HCT116 (cell line): ENCODE results near the gene PAQR4. TPM values are rescaled to one million over a fixed set of nuclear protein-coding genes. Genes with fewer than 3 reads are reported as not detected.

Experiments
- ATAC-seq: fragments of 200-7000 bp; cut with Tn5 transposase; 2 replicates; pipeline ENCODE4 v1.9.1; 2020; ENCODE audit warnings: mild to moderate bottlenecking, moderate library complexity
- BruUV-seq: library from RNA; stranded (reverse); fragments of 400-500 nt; replicated peaks from 2 replicates; lab custom pipeline; 2021; lab: Mats Ljungman, UMichigan
- CTCF ChIA-PET: fragments of 300-600 bp; sonication (Branson Sonifier 250); formaldehyde crosslinking; loops from one replicate; lab custom pipeline; 2021; ENCODE audit warnings: antibody characterized with exemption; lab: Charles Lee
- POLR2A ChIA-PET: fragments of 300-600, 350-600 bp; sonication (Branson Sonifier 250); formaldehyde crosslinking; loops from one replicate; lab custom pipeline; 2021; ENCODE audit warnings: antibody characterized with exemption; lab: Charles Lee
- RAD21 ChIA-PET, 2 experiments: fragments of 300-600 bp; sonication (Branson Sonifier 250); formaldehyde crosslinking; loops; one replicate each; lab custom pipeline; 2023; ENCODE audit warnings: low total read pairs in 2 of 2; ENCODE audit not compliant: uncharacterized antibody in 2 of 2, unreplicated experiment in 2 of 2, low non-redundant PET in 1 of 2; lab: Charles Lee
- DNase-seq: peaks from one replicate; pipeline ENCODE4 v3.0.0-alpha.2; 2010; ENCODE audit warnings: low read depth, low spot score
- H2AFZ ChIP-seq: fragments of 200-600 bp; shearing (Covaris generic), sonication (generic); 2 replicates; pipeline ENCODE4 v1.6.1; 2017; ENCODE audit warnings: low read depth, mixed run types, mixed read lengths, antibody characterized with exemption, low read length; ENCODE audit not compliant: poor library complexity, severe bottlenecking
- H3K27ac ChIP-seq: 2 replicates; pipeline ENCODE4 v1.5.1; 2012; ENCODE audit warnings: low read depth, low read length
- H3K27me3 ChIP-seq: fragments of 200-600 bp; sonication (generic); 2 replicates; pipeline ENCODE4 v1.6.1; 2016; ENCODE audit warnings: mixed run types, low read length, mixed read lengths; ENCODE audit not compliant: insufficient read depth
- H3K36me3 ChIP-seq, 2 experiments: fragments of 200-500 bp in 1 of 2; fragments of 200-600 bp in 1 of 2; sonication (Bioruptor generic) in 1 of 2; sonication (generic) in 1 of 2; 2 replicates each; pipeline versions ENCODE4 v1.5.1 to v1.6.1; 2014 to 2016; ENCODE audit warnings: low read length in 2 of 2, inconsistent platforms in 1 of 2, mixed read lengths in 1 of 2, mixed run types in 1 of 2; ENCODE audit not compliant: insufficient read depth in 2 of 2, control insufficient read depth in 1 of 2
- H3K4me1 ChIP-seq, 2 experiments: fragments of 200-600 bp in 1 of 2; sonication (generic) in 1 of 2; 2 replicates each; pipeline versions ENCODE4 v1.5.1 to v1.6.1; 2012 to 2017; ENCODE audit warnings: low read length in 2 of 2, inconsistent platforms in 1 of 2, mild to moderate bottlenecking in 1 of 2, mixed read lengths in 1 of 2, mixed run types in 1 of 2, moderate library complexity in 1 of 2; ENCODE audit not compliant: insufficient read depth in 2 of 2, control insufficient read depth in 1 of 2
- H3K4me2 ChIP-seq: fragments of 200-600 bp; sonication (generic); 2 replicates; pipeline ENCODE4 v1.6.1; 2017; ENCODE audit warnings: mixed run types, low read length, mixed read lengths
- H3K4me3 ChIP-seq, 2 experiments: fragments of 200-600 bp in 1 of 2; sonication (generic) in 1 of 2; replicated peaks in 1 of 2; 2 replicates each; pipeline ENCODE4 v1.5.1; 2011 to 2016; ENCODE audit warnings: low read length in 2 of 2, control low read depth in 1 of 2, low read depth in 1 of 2, mild to moderate bottlenecking in 1 of 2, mixed read lengths in 1 of 2, mixed run types in 1 of 2
- H3K79me2 ChIP-seq: fragments of 200-600 bp; sonication (generic); 2 replicates; pipeline ENCODE4 v1.6.1; 2017; ENCODE audit warnings: mild to moderate bottlenecking, mixed run types, low read length, moderate library complexity, mixed read lengths; ENCODE audit not compliant: insufficient read depth
- H3K9ac ChIP-seq: fragments of 200-600 bp; sonication (generic); 2 replicates; pipeline ENCODE4 v1.6.1; 2016; ENCODE audit warnings: low read length, mixed read lengths
- H3K9me2 ChIP-seq: fragments of 200-600 bp; sonication (generic), shearing (Covaris generic); 2 replicates; pipeline ENCODE4 v1.6.1; 2017; ENCODE audit warnings: mixed run types, mild to moderate bottlenecking, moderate library complexity; ENCODE audit not compliant: insufficient read depth
- H3K9me3 ChIP-seq, 2 experiments: fragments of 200-500 bp in 1 of 2; fragments of 200-600 bp in 1 of 2; sonication (Bioruptor generic) in 1 of 2; sonication (generic) in 1 of 2; 2 replicates each; pipeline ENCODE4 v1.6.1; 2014 to 2017; ENCODE audit warnings: low read length in 2 of 2, mixed read lengths in 2 of 2, inconsistent platforms in 1 of 2, low read depth in 1 of 2, mild to moderate bottlenecking in 1 of 2, mixed run types in 1 of 2, moderate library complexity in 1 of 2; ENCODE audit not compliant: control insufficient read depth in 1 of 2, insufficient read depth in 1 of 2
- H4K20me1 ChIP-seq: fragments of 200-600 bp; sonication (generic), shearing (Covaris generic); 2 replicates; pipeline ENCODE4 v1.6.1; 2017; ENCODE audit warnings: mixed run types, mild to moderate bottlenecking, moderate library complexity; ENCODE audit not compliant: insufficient read depth
- CEBPB ChIP-seq: IDR thresholded peaks from 2 replicates; pipeline ENCODE4 v1.6.1; 2012; ENCODE audit warnings: low read depth
- JUND ChIP-seq: IDR thresholded peaks from 2 replicates; pipeline ENCODE4 v1.6.1; 2012
- MAX ChIP-seq: IDR thresholded peaks from 2 replicates; pipeline ENCODE4 v1.6.1; 2012
- SP1 ChIP-seq: IDR thresholded peaks from 2 replicates; pipeline ENCODE4 v1.6.1; 2012; ENCODE audit warnings: low read depth
- intact Hi-C: fragments of 100-400 bp; cut with micrococcal nuclease; formaldehyde crosslinking; loops from 2 replicates; pipeline ENCODE4 v1.10.0; 2022
- total RNA-seq: library from RNA; stranded (reverse); gene quantifications from one replicate; pipeline ENCODE4 v1.2.1, GENCODE V29; 2021; ENCODE audit not compliant: unreplicated experiment

The PAQR4 gene
- total RNA-seq, 1 experiment from 2014 or later: 45.6 TPM

- Histone ChIP-seq H3K9me2 (no peaks in the 10 kb centered on the region), H2AFZ (no peak overlapping the region), H3K27ac (peak overlapping the region; percentile 37; the same call in 1 of the 2 replicates), H3K36me3 (no peaks in the 10 kb centered on the region), H3K9me3 (no peaks in the 10 kb centered on the region), H3K79me2 (no peaks in the 10 kb centered on the region), H3K4me1 (peaks cover 48 to 83% of the 10 kb centered on the region in 2 experiments), H3K9ac (0 out of 2 replicates have a peak overlapping the region, but pooled peaks have one; percentile 48), H3K27me3 (no peaks in the 10 kb centered on the region), H4K20me1 (no peaks in the 10 kb centered on the region), H3K4me2 (peak overlapping the region; percentile 79; the same call in 1 of the 2 replicates), H3K4me3 (no peak overlapping the region)
- CTCF ChIA-PET: no interaction called here
- ATAC-seq (no peak), DNase-seq (no peak)
- RAD21 ChIA-PET: no interaction called here
- intact Hi-C loops: no loop called here
- no TSS peak for BruUV-seq
- POLR2A ChIA-PET: interaction anchor here (1.0 kb wide), 1 partner anchor 8 kb away, joined by 5 read pairs; no protein-coding TSS in a partner anchor
- no peak for TF ChIP-seq CEBPB
These were observed 45.0 kb downstream of the PAQR4 start for GRCh38 chr16:3013998-3014690.

DNA sequence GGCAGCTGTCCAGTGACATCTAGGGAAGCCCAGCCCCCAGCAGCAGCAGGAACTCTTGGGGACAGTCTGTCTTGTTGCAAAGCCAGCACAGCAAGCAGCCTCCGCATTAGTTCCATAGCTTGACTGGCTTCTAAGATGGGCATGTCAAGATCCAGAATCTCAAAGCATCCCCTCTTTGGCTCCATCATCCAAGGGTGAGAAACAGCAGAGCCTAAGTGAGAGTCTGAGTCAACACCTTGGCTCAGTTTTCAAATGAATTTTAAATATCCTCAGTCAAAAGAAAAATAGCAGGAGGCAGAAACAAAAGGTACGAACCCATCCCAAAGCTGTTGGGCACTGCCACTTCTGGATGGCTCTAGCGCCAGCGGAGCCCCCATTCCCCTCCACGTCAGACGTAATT is 45.8 kb downstream of the PAQR4 start:
- Histone ChIP-seq H3K36me3 (no peaks in the 10 kb centered on the region), H3K4me1 (peaks cover 48 to 82% of the 10 kb centered on the region in 2 experiments), H4K20me1 (no peaks in the 10 kb centered on the region), H3K79me2 (no peaks in the 10 kb centered on the region), H3K27me3 (no peaks in the 10 kb centered on the region), H2AFZ (no peak overlapping the region), H3K4me3 (no peak overlapping the region), H3K27ac (no peak overlapping the region), H3K9me3 (no peaks in the 10 kb centered on the region), H3K4me2 (no peak overlapping the region), H3K9ac (no peak overlapping the region), H3K9me2 (no peaks in the 10 kb centered on the region)
- RAD21 ChIA-PET: no interaction called here
- CTCF ChIA-PET: no interaction called here
- BruUV-seq: no TSS peak
- POLR2A ChIA-PET: no interaction called here
- TF ChIP-seq JUND (no peak), SP1 (no peak), MAX (no peak)
- no peak for ATAC-seq
- DNase-seq: no peak
- intact Hi-C loops: no loop called here
